SK-N-SH treated with all-trans-retinoic acid at 6 μM for 48 hours (cell line): ENCODE data around the gene CDK18.

ENCODE experiments used
- ATAC-seq: fragments of 200-7000 bp; cut with Tn5 transposase; 3 replicates; pipeline ENCODE4 v1.9.1; 2020; ENCODE audit warnings: mild to moderate bottlenecking, moderate library complexity
- ARNTL ChIP-seq: fragments of 450-650 bp; formaldehyde crosslinking; IDR thresholded peaks from 2 replicates; pipeline ENCODE4 v1.5.0; 2020; ENCODE audit warnings: low read depth, mild to moderate bottlenecking, moderate library complexity, borderline replicate concordance
- CSDC2 ChIP-seq: fragments of 250-450 bp; sonication (Bioruptor Pico); IDR thresholded peaks from 2 replicates; pipeline ENCODE4 v1.5.0; 2020; ENCODE audit warnings: mild to moderate bottlenecking, moderate library complexity
- ESRRG ChIP-seq: fragments of 250-450 bp; sonication (Bioruptor Pico); IDR thresholded peaks from 2 replicates; pipeline ENCODE4 v1.6.1; 2021; ENCODE audit warnings: mild to moderate bottlenecking
- GLIS3 ChIP-seq: fragments of 250-450 bp; sonication (Bioruptor Pico); IDR thresholded peaks from 2 replicates; pipeline ENCODE4 v1.5.0; 2020; ENCODE audit warnings: mild to moderate bottlenecking, moderate library complexity
- ISL1 ChIP-seq: fragments of 250-450 bp; sonication (Bioruptor Pico); IDR thresholded peaks from 2 replicates; pipeline ENCODE4 v2.1.2; 2022; ENCODE audit warnings: mild to moderate bottlenecking, moderate library complexity
- OSR1 ChIP-seq: fragments of 250-450 bp; sonication (Bioruptor Pico); IDR thresholded peaks from 2 replicates; pipeline ENCODE4 v1.8.0; 2022; ENCODE audit warnings: moderate library complexity, mild to moderate bottlenecking, inconsistent platforms
- PPARA ChIP-seq: fragments of 250-450 bp; sonication (Bioruptor Pico); IDR thresholded peaks from 2 replicates; pipeline ENCODE4 v1.5.0; 2020; ENCODE audit warnings: mild to moderate bottlenecking, borderline replicate concordance
- RARB ChIP-seq: fragments of 250-450 bp; sonication (Bioruptor Pico); IDR thresholded peaks from 2 replicates; pipeline ENCODE4 v1.8.0; 2021; ENCODE audit warnings: mild to moderate bottlenecking, moderate library complexity
- SNAI2 ChIP-seq: fragments of 250-450 bp; sonication (Bioruptor Pico); IDR thresholded peaks from 2 replicates; pipeline ENCODE4 v1.5.0; 2020; ENCODE audit warnings: mild to moderate bottlenecking, moderate library complexity
- TCF4 ChIP-seq: fragments of 250-450 bp; sonication (Bioruptor Pico); IDR thresholded peaks from 2 replicates; pipeline ENCODE4 v1.8.0; 2021; ENCODE audit warnings: mild to moderate bottlenecking, moderate library complexity, borderline replicate concordance
- TOX ChIP-seq: fragments of 250-450 bp; sonication (Bioruptor Pico); IDR thresholded peaks from 2 replicates; pipeline ENCODE4 v1.8.0; 2021; ENCODE audit warnings: mild to moderate bottlenecking, moderate library complexity, borderline replicate concordance
- ZFP3 ChIP-seq: fragments of 250-450 bp; sonication (Bioruptor Pico); IDR thresholded peaks from 2 replicates; pipeline ENCODE4 v1.5.0; 2020; ENCODE audit warnings: mild to moderate bottlenecking, moderate library complexity
- ZFP30 ChIP-seq: fragments of 450-650 bp; formaldehyde crosslinking; IDR thresholded peaks from 2 replicates; pipeline ENCODE4 v1.5.0; 2022; ENCODE audit warnings: mild to moderate bottlenecking, moderate library complexity
- ZNF565 ChIP-seq: fragments of 450-650 bp; formaldehyde crosslinking; conservative IDR thresholded peaks from 2 replicates; pipeline ENCODE4 v1.5.0; 2020; ENCODE audit warnings: low read depth, mild to moderate bottlenecking, moderate library complexity
- ZNF70 ChIP-seq: fragments of 450-650 bp; formaldehyde crosslinking; IDR thresholded peaks from 2 replicates; pipeline ENCODE4 v1.5.0; 2020; ENCODE audit warnings: mild to moderate bottlenecking, moderate library complexity
- ZNF8 ChIP-seq: fragments of 450-650 bp; formaldehyde crosslinking; IDR thresholded peaks from 2 replicates; pipeline ENCODE4 v1.5.0; 2020; ENCODE audit warnings: mild to moderate bottlenecking, moderate library complexity
- TF ChIP-seq, protein P1 (sequence below): fragments of 250-450 bp; sonication (Bioruptor Pico); IDR thresholded peaks from 2 replicates; pipeline ENCODE4 v1.5.0; 2020; ENCODE audit warnings: mild to moderate bottlenecking, moderate library complexity
- TF ChIP-seq, protein P2 (sequence below): fragments of 250-450 bp; sonication (Bioruptor Pico); IDR thresholded peaks from 2 replicates; pipeline ENCODE4 v1.8.0; 2020; ENCODE audit warnings: mild to moderate bottlenecking, moderate library complexity, borderline replicate concordance
- TF ChIP-seq, protein P3 (sequence below): fragments of 250-450 bp; sonication (Bioruptor Pico); IDR thresholded peaks from 2 replicates; pipeline ENCODE4 v1.5.1; 2020; ENCODE audit warnings: low read depth, mild to moderate bottlenecking, moderate library complexity
- TF ChIP-seq, protein P4 (sequence below): fragments of 250-450 bp; sonication (Bioruptor Pico); IDR thresholded peaks from 2 replicates; pipeline ENCODE4 v1.8.0; 2021; ENCODE audit warnings: low read depth, mild to moderate bottlenecking, moderate library complexity, borderline replicate concordance

CDK18 gene

DNA sequence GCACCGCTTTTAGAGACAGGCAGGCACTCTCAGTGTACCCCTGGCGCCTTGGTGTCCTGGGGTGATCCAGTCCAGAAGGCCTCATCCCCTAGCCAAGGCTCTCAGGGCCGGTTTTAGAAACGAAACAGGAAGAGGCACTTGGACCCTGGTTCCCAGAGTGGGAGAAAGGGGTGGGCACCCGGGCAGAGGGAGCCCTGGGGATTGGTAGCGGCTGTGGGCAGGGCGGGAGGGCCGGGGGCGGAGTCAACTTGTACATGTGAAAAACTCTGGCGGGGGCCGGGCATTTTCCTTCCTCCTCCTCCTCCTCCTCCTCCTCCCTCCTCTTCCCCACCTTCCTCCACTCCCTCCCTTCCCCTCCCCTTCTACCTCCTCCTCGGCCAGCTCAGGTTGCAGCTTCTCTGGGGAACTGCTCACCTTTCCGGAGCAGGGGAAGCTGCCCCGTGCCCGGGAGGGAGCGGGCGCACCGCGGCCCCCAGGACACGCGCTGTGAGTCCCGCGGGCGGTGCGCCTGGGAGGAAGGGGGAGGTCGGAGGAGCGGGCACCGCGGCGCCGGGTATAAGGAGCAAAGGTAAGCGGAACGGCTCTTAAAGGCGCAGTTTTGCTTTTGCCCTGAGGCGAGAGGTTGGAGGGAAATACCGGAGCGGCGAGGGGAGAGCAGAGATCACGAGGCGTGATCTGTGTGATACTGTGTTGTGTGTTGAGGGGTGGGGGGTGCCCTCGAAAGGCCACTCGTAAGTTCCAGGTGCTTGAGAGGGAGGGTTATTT lies at the start of gene CDK18:
Gene CDK18, plus strand, starts transcription at position 359 of the 765 bp plus-strand sequence. CDS start 18,499 bp downstream, outside the sequence.
- peak; percentile 85 for ATAC-seq
- no peak for TF ChIP-seq ZNF565 (CRISPR knock-in tag)
- TF ChIP-seq, protein P1, sequence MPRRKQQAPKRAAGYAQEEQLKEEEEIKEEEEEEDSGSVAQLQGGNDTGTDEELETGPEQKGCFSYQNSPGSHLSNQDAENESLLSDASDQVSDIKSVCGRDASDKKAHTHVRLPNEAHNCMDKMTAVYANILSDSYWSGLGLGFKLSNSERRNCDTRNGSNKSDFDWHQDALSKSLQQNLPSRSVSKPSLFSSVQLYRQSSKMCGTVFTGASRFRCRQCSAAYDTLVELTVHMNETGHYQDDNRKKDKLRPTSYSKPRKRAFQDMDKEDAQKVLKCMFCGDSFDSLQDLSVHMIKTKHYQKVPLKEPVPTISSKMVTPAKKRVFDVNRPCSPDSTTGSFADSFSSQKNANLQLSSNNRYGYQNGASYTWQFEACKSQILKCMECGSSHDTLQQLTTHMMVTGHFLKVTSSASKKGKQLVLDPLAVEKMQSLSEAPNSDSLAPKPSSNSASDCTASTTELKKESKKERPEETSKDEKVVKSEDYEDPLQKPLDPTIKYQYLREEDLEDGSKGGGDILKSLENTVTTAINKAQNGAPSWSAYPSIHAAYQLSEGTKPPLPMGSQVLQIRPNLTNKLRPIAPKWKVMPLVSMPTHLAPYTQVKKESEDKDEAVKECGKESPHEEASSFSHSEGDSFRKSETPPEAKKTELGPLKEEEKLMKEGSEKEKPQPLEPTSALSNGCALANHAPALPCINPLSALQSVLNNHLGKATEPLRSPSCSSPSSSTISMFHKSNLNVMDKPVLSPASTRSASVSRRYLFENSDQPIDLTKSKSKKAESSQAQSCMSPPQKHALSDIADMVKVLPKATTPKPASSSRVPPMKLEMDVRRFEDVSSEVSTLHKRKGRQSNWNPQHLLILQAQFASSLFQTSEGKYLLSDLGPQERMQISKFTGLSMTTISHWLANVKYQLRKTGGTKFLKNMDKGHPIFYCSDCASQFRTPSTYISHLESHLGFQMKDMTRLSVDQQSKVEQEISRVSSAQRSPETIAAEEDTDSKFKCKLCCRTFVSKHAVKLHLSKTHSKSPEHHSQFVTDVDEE (CRISPR knock-in tag), result no peak
- TF ChIP-seq OSR1 (CRISPR knock-in tag), result no peak
- TF ChIP-seq, protein P2, sequence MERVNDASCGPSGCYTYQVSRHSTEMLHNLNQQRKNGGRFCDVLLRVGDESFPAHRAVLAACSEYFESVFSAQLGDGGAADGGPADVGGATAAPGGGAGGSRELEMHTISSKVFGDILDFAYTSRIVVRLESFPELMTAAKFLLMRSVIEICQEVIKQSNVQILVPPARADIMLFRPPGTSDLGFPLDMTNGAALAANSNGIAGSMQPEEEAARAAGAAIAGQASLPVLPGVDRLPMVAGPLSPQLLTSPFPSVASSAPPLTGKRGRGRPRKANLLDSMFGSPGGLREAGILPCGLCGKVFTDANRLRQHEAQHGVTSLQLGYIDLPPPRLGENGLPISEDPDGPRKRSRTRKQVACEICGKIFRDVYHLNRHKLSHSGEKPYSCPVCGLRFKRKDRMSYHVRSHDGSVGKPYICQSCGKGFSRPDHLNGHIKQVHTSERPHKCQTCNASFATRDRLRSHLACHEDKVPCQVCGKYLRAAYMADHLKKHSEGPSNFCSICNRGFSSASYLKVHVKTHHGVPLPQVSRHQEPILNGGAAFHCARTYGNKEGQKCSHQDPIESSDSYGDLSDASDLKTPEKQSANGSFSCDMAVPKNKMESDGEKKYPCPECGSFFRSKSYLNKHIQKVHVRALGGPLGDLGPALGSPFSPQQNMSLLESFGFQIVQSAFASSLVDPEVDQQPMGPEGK, result no peak
- no peak for TF ChIP-seq PPARA (CRISPR knock-in tag)
- no peak for TF ChIP-seq GLIS3 (CRISPR knock-in tag)
- TF ChIP-seq ZFP30 (CRISPR knock-in tag), result no peak
- TF ChIP-seq RARB (CRISPR knock-in tag), result no peak
- no peak for TF ChIP-seq TOX
- no peak for TF ChIP-seq ARNTL (CRISPR knock-in tag)
- no peak for TF ChIP-seq TCF4 (CRISPR knock-in tag)
- no peak for TF ChIP-seq ESRRG (CRISPR knock-in tag)
- no peak for TF ChIP-seq ZNF8 (CRISPR knock-in tag)

DNA sequence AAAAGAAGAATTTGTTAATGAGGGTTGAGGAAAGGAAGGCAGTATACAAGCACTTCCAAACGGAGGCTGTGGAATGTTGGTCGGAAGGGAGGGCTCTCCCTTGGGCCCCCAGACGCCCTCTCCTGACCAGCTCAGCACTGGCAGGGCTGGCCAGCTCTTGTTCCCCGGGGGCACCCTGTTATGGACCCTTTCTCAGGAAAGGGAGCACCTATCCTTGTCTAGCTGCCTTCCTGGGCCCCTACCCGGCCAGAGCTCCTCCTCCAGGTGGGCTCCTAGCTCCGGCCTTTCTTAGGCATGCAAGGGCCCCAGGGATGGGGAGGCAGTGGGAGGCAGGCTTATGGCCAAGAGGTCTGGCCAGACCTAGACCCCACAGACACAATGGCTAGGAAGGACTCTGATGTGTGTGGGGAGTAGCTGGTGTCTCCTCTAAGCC lies 49.5 kb upstream of the CDK18 start:
- TF ChIP-seq ISL1 (CRISPR knock-in tag) (no peak), PPARA (CRISPR knock-in tag) (no peak), OSR1 (CRISPR knock-in tag) (no peak), TCF4 (CRISPR knock-in tag) (no peak), SNAI2 (no peak), ZNF70 (no peak), TOX (no peak), CSDC2 (no peak), ZFP30 (CRISPR knock-in tag) (no peak), RARB (CRISPR knock-in tag) (no peak), ZFP3 (CRISPR knock-in tag) (no peak)
- TF ChIP-seq, protein P2, result no peak
- TF ChIP-seq, protein P3, sequence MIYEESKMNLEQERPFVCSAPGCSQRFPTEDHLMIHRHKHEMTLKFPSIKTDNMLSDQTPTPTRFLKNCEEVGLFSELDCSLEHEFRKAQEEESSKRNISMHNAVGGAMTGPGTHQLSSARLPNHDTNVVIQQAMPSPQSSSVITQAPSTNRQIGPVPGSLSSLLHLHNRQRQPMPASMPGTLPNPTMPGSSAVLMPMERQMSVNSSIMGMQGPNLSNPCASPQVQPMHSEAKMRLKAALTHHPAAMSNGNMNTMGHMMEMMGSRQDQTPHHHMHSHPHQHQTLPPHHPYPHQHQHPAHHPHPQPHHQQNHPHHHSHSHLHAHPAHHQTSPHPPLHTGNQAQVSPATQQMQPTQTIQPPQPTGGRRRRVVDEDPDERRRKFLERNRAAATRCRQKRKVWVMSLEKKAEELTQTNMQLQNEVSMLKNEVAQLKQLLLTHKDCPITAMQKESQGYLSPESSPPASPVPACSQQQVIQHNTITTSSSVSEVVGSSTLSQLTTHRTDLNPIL (CRISPR knock-in tag), result no peak
- TF ChIP-seq, protein P4, sequence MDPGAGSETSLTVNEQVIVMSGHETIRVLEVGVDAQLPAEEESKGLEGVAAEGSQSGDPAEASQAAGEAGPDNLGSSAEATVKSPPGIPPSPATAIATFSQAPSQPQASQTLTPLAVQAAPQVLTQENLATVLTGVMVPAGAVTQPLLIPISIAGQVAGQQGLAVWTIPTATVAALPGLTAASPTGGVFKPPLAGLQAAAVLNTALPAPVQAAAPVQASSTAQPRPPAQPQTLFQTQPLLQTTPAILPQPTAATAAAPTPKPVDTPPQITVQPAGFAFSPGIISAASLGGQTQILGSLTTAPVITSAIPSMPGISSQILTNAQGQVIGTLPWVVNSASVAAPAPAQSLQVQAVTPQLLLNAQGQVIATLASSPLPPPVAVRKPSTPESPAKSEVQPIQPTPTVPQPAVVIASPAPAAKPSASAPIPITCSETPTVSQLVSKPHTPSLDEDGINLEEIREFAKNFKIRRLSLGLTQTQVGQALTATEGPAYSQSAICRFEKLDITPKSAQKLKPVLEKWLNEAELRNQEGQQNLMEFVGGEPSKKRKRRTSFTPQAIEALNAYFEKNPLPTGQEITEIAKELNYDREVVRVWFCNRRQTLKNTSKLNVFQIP (CRISPR knock-in tag), result no peak
- TF ChIP-seq, all 23 proteins: peak for 0
- ATAC-seq, result no peak
